Vagina (tissue), 2 donors: Measurements from ENCODE around the gene POFUT1. TPM values are rescaled to one million over a fixed set of nuclear protein-coding genes. Genes with fewer than 3 reads are reported as not detected.
"Not testable (repeated sequence)": the region's sequence is repeated elsewhere in the genome, so short reads cannot be mapped to it uniquely, and the experiment has no call there.

ENCODE experiments used
- DNase-seq, 2 donors: peaks; one replicate each; pipeline ENCODE4 v3.0.0-alpha.2; 2017; ENCODE audit errors: extremely low spot score in 2 of 2
- H3K27ac ChIP-seq: fragments of 200-600 bp; sonication (generic); one replicate; pipeline ENCODE4 v1.5.1; 2019
- H3K27me3 ChIP-seq: fragments of 200-600 bp; sonication (generic); one replicate; pipeline ENCODE4 v1.5.1; 2019
- H3K36me3 ChIP-seq, 2 donors: fragments of 200-600 bp; sonication (generic); one replicate each; pipeline ENCODE4 v1.5.1; 2017 to 2019
- H3K4me1 ChIP-seq: fragments of 200-600 bp; sonication (generic); one replicate; pipeline ENCODE4 v1.5.1; 2019
- H3K4me3 ChIP-seq, 2 donors: fragments of 200-600 bp; sonication (generic); 1 replicate in 1 of 2; 2 replicates in 1 of 2; pipeline ENCODE4 v1.5.1; 2016 to 2019
- H3K9me3 ChIP-seq: fragments of 200-600 bp; sonication (generic); one replicate; pipeline ENCODE4 v1.5.1; 2019
- CTCF ChIP-seq, 3 experiments: fragments of 450-650 bp in 2 of 3; fragments of 200-600 bp in 1 of 3; sonication (generic) in 1 of 3; IDR thresholded peaks; one replicate each; pipeline ENCODE4 v1.5.1; 2017 to 2019; ENCODE audit warnings: antibody characterized with exemption in 3 of 3, mild to moderate bottlenecking in 2 of 3, moderate library complexity in 2 of 3
- POLR2A ChIP-seq, 2 donors: fragments of 450-650 bp; IDR thresholded peaks; one replicate each; pipeline ENCODE4 v1.6.1; 2017; ENCODE audit warnings: antibody characterized with exemption in 2 of 2, mild to moderate bottlenecking in 2 of 2, moderate library complexity in 2 of 2
- POLR2AphosphoS5 ChIP-seq, 2 donors: sonication (generic); formaldehyde crosslinking; IDR thresholded peaks; one replicate each; pipeline ENCODE4 v1.9.0; 2017; ENCODE audit warnings: antibody characterized with exemption in 2 of 2, mild to moderate bottlenecking in 2 of 2, low read depth in 1 of 2; ENCODE audit not compliant: insufficient read depth in 1 of 2
- intact Hi-C: fragments of 100-400 bp; cut with DNase I; formaldehyde crosslinking; loops from one replicate; pipeline ENCODE4 v1.15.1; 2023
- total RNA-seq: library from RNA; depleted of rRNA; stranded (reverse); fragments of >200 nt; gene quantifications from one replicate; pipeline ENCODE4 v1.2.3, GENCODE V29; 2016

POFUT1 gene
- total RNA-seq, 1 donor from 2014 or later: 27.7 TPM

- no peaks in the 10 kb centered on the region for H3K36me3 ChIP-seq
- H3K4me1 ChIP-seq: no peaks in the 10 kb centered on the region
- no peaks in the 10 kb centered on the region for H3K9me3 ChIP-seq
- H3K27me3 ChIP-seq: no peaks in the 10 kb centered on the region
- no peak overlapping the region for H3K27ac ChIP-seq
- TF ChIP-seq CTCF (IDR thresholded peaks at IDR 0.05): no peak
- no peak for TF ChIP-seq POLR2AphosphoS5 (IDR thresholded peaks at IDR 0.05; ENCODE audit: insufficient read depth in 1 of 2, low read depth in 1 of 2)
- no peak for TF ChIP-seq POLR2A (IDR thresholded peaks at IDR 0.05)
- no peak for DNase-seq
- no peak overlapping the region for H3K4me3 ChIP-seq
- intact Hi-C loops: no loop called here
Measured at GRCh38 chr20:32248043-32248442, 40.4 kb downstream of the POFUT1 start.

- DNase-seq: no peak
- TF ChIP-seq POLR2A (IDR thresholded peaks at IDR 0.05): no peak
- no peak for TF ChIP-seq POLR2AphosphoS5 (IDR thresholded peaks at IDR 0.05; ENCODE audit: insufficient read depth in 1 of 2, low read depth in 1 of 2)
- no peak for TF ChIP-seq CTCF (IDR thresholded peaks at IDR 0.05)
- no peaks in the 10 kb centered on the region for H3K27me3 ChIP-seq
- no peaks in the 10 kb centered on the region for H3K9me3 ChIP-seq
- H3K27ac ChIP-seq: no peak overlapping the region
- intact Hi-C loops: no loop called here
- no peak overlapping the region for H3K4me3 ChIP-seq
- H3K4me1 ChIP-seq: no peaks in the 10 kb centered on the region
- H3K36me3 ChIP-seq: no peaks in the 10 kb centered on the region
Measured at GRCh38 chr20:32249030-32249738, 41.5 kb downstream of the POFUT1 start.

GRCh38 chr20:32251470-32251869 is 43.8 kb downstream of the POFUT1 start:
- Histone ChIP-seq H3K4me1 (no peaks in the 10 kb centered on the region), H3K9me3 (no peaks in the 10 kb centered on the region), H3K36me3 (no peaks in the 10 kb centered on the region), H3K27me3 (no peaks in the 10 kb centered on the region), H3K27ac (no peak overlapping the region), H3K4me3 (no peak overlapping the region)
- intact Hi-C loops: no loop called here
- TF ChIP-seq POLR2A (IDR thresholded peaks at IDR 0.05) (no peak), CTCF (IDR thresholded peaks at IDR 0.05) (no peak), POLR2AphosphoS5 (IDR thresholded peaks at IDR 0.05; ENCODE audit: insufficient read depth in 1 of 2, low read depth in 1 of 2) (no peak)
- DNase-seq: no peak

GRCh38 chr20:32252189-32252588 is 44.5 kb downstream of the POFUT1 start:
- Histone ChIP-seq H3K4me1 (no peaks in the 10 kb centered on the region), H3K9me3 (no peaks in the 10 kb centered on the region), H3K27ac (no peak overlapping the region), H3K36me3 (no peaks in the 10 kb centered on the region), H3K27me3 (no peaks in the 10 kb centered on the region), H3K4me3 (no peak overlapping the region)
- intact Hi-C loops: no loop called here
- TF ChIP-seq POLR2A (IDR thresholded peaks at IDR 0.05): no peak
- no peak for DNase-seq

GRCh38 chr20:32260973-32261372 is 53.3 kb downstream of the POFUT1 start:
- intact Hi-C loops, H3K27ac ChIP-seq, H3K4me3 ChIP-seq, H3K27me3 ChIP-seq, H3K9me3 ChIP-seq, H3K4me1 ChIP-seq, DNase-seq, H3K36me3 ChIP-seq: not testable (repeated sequence)

- Histone ChIP-seq H3K9me3 (no peaks in the 10 kb centered on the region), H3K4me1 (no peaks in the 10 kb centered on the region), H3K36me3 (no peaks in the 10 kb centered on the region), H3K27ac (no peak overlapping the region), H3K27me3 (no peaks in the 10 kb centered on the region), H3K4me3 (no peak overlapping the region)
- DNase-seq: no peak
- intact Hi-C loops: no loop called here
- no peak for TF ChIP-seq CTCF (IDR thresholded peaks at IDR 0.05)
- TF ChIP-seq POLR2AphosphoS5 (IDR thresholded peaks at IDR 0.05; ENCODE audit: insufficient read depth in 1 of 2, low read depth in 1 of 2): no peak
- TF ChIP-seq POLR2A (IDR thresholded peaks at IDR 0.05): no peak
Measured at GRCh38 chr20:32261644-32262043, 54.0 kb downstream of the POFUT1 start.
